HCT116 (cell line): ENCODE results near the gene ZC3HAV1. TPM values are rescaled to one million over a fixed set of nuclear protein-coding genes. Genes with fewer than 3 reads are reported as not detected.

Experiments
- ATAC-seq: fragments of 200-7000 bp; cut with Tn5 transposase; 2 replicates; pipeline ENCODE4 v1.9.1; 2020; ENCODE audit warnings: mild to moderate bottlenecking, moderate library complexity
- BruUV-seq: library from RNA; stranded (reverse); fragments of 400-500 nt; replicated peaks from 2 replicates; lab custom pipeline; 2021; lab: Mats Ljungman, UMichigan
- CTCF ChIA-PET: fragments of 300-600 bp; sonication (Branson Sonifier 250); formaldehyde crosslinking; loops from one replicate; lab custom pipeline; 2021; ENCODE audit warnings: antibody characterized with exemption; lab: Charles Lee
- POLR2A ChIA-PET: fragments of 300-600, 350-600 bp; sonication (Branson Sonifier 250); formaldehyde crosslinking; loops from one replicate; lab custom pipeline; 2021; ENCODE audit warnings: antibody characterized with exemption; lab: Charles Lee
- RAD21 ChIA-PET, 2 experiments: fragments of 300-600 bp; sonication (Branson Sonifier 250); formaldehyde crosslinking; loops; one replicate each; lab custom pipeline; 2023; ENCODE audit warnings: low total read pairs in 2 of 2; ENCODE audit not compliant: uncharacterized antibody in 2 of 2, unreplicated experiment in 2 of 2, low non-redundant PET in 1 of 2; lab: Charles Lee
- DNase-seq: peaks from one replicate; pipeline ENCODE4 v3.0.0-alpha.2; 2010; ENCODE audit warnings: low read depth, low spot score
- H2AFZ ChIP-seq: fragments of 200-600 bp; shearing (Covaris generic), sonication (generic); 2 replicates; pipeline ENCODE4 v1.6.1; 2017; ENCODE audit warnings: low read depth, mixed run types, mixed read lengths, antibody characterized with exemption, low read length; ENCODE audit not compliant: poor library complexity, severe bottlenecking
- H3K27ac ChIP-seq: 2 replicates; pipeline ENCODE4 v1.5.1; 2012; ENCODE audit warnings: low read depth, low read length
- H3K27me3 ChIP-seq: fragments of 200-600 bp; sonication (generic); 2 replicates; pipeline ENCODE4 v1.6.1; 2016; ENCODE audit warnings: mixed run types, low read length, mixed read lengths; ENCODE audit not compliant: insufficient read depth
- H3K36me3 ChIP-seq, 2 experiments: fragments of 200-500 bp in 1 of 2; fragments of 200-600 bp in 1 of 2; sonication (Bioruptor generic) in 1 of 2; sonication (generic) in 1 of 2; 2 replicates each; pipeline versions ENCODE4 v1.5.1 to v1.6.1; 2014 to 2016; ENCODE audit warnings: low read length in 2 of 2, inconsistent platforms in 1 of 2, mixed read lengths in 1 of 2, mixed run types in 1 of 2; ENCODE audit not compliant: insufficient read depth in 2 of 2, control insufficient read depth in 1 of 2
- H3K4me1 ChIP-seq, 2 experiments: fragments of 200-600 bp in 1 of 2; sonication (generic) in 1 of 2; 2 replicates each; pipeline versions ENCODE4 v1.5.1 to v1.6.1; 2012 to 2017; ENCODE audit warnings: low read length in 2 of 2, inconsistent platforms in 1 of 2, mild to moderate bottlenecking in 1 of 2, mixed read lengths in 1 of 2, mixed run types in 1 of 2, moderate library complexity in 1 of 2; ENCODE audit not compliant: insufficient read depth in 2 of 2, control insufficient read depth in 1 of 2
- H3K4me2 ChIP-seq: fragments of 200-600 bp; sonication (generic); 2 replicates; pipeline ENCODE4 v1.6.1; 2017; ENCODE audit warnings: mixed run types, low read length, mixed read lengths
- H3K4me3 ChIP-seq, 2 experiments: fragments of 200-600 bp in 1 of 2; sonication (generic) in 1 of 2; replicated peaks in 1 of 2; 2 replicates each; pipeline ENCODE4 v1.5.1; 2011 to 2016; ENCODE audit warnings: low read length in 2 of 2, control low read depth in 1 of 2, low read depth in 1 of 2, mild to moderate bottlenecking in 1 of 2, mixed read lengths in 1 of 2, mixed run types in 1 of 2
- H3K79me2 ChIP-seq: fragments of 200-600 bp; sonication (generic); 2 replicates; pipeline ENCODE4 v1.6.1; 2017; ENCODE audit warnings: mild to moderate bottlenecking, mixed run types, low read length, moderate library complexity, mixed read lengths; ENCODE audit not compliant: insufficient read depth
- H3K9ac ChIP-seq: fragments of 200-600 bp; sonication (generic); 2 replicates; pipeline ENCODE4 v1.6.1; 2016; ENCODE audit warnings: low read length, mixed read lengths
- H3K9me2 ChIP-seq: fragments of 200-600 bp; sonication (generic), shearing (Covaris generic); 2 replicates; pipeline ENCODE4 v1.6.1; 2017; ENCODE audit warnings: mixed run types, mild to moderate bottlenecking, moderate library complexity; ENCODE audit not compliant: insufficient read depth
- H3K9me3 ChIP-seq, 2 experiments: fragments of 200-500 bp in 1 of 2; fragments of 200-600 bp in 1 of 2; sonication (Bioruptor generic) in 1 of 2; sonication (generic) in 1 of 2; 2 replicates each; pipeline ENCODE4 v1.6.1; 2014 to 2017; ENCODE audit warnings: low read length in 2 of 2, mixed read lengths in 2 of 2, inconsistent platforms in 1 of 2, low read depth in 1 of 2, mild to moderate bottlenecking in 1 of 2, mixed run types in 1 of 2, moderate library complexity in 1 of 2; ENCODE audit not compliant: control insufficient read depth in 1 of 2, insufficient read depth in 1 of 2
- H4K20me1 ChIP-seq: fragments of 200-600 bp; sonication (generic), shearing (Covaris generic); 2 replicates; pipeline ENCODE4 v1.6.1; 2017; ENCODE audit warnings: mixed run types, mild to moderate bottlenecking, moderate library complexity; ENCODE audit not compliant: insufficient read depth
- CEBPB ChIP-seq: IDR thresholded peaks from 2 replicates; pipeline ENCODE4 v1.6.1; 2012; ENCODE audit warnings: low read depth
- ELF1 ChIP-seq: IDR thresholded peaks from 2 replicates; pipeline ENCODE4 v1.6.1; 2012; ENCODE audit warnings: low read depth, borderline replicate concordance
- SIN3A ChIP-seq: IDR thresholded peaks from 2 replicates; pipeline ENCODE4 v1.6.1; 2012; ENCODE audit warnings: low read depth
- SP1 ChIP-seq: IDR thresholded peaks from 2 replicates; pipeline ENCODE4 v1.6.1; 2012; ENCODE audit warnings: low read depth
- TCF7L2 ChIP-seq: IDR thresholded peaks from 2 replicates; pipeline ENCODE4 v1.7.0; 2011; ENCODE audit warnings: borderline replicate concordance, inconsistent platforms; ENCODE audit not compliant: insufficient read depth, insufficient read length; ENCODE audit errors: extremely low read depth
- ZNF274 ChIP-seq: fragments of 200-500 bp; sonication (Bioruptor generic); IDR thresholded peaks from 2 replicates; pipeline ENCODE4 v1.6.1; 2014; ENCODE audit warnings: mild to moderate bottlenecking, low read depth, low read length, inconsistent platforms
- intact Hi-C: fragments of 100-400 bp; cut with micrococcal nuclease; formaldehyde crosslinking; loops from 2 replicates; pipeline ENCODE4 v1.10.0; 2022
- total RNA-seq: library from RNA; stranded (reverse); gene quantifications from one replicate; pipeline ENCODE4 v1.2.1, GENCODE V29; 2021; ENCODE audit not compliant: unreplicated experiment
- TF ChIP-seq, protein P1 (sequence below): IDR thresholded peaks from 2 replicates; pipeline ENCODE4 v1.6.1; 2011; ENCODE audit warnings: mild to moderate bottlenecking, low read length, moderate library complexity; ENCODE audit not compliant: insufficient replicate concordance; ENCODE audit errors: extremely low read depth
- TF ChIP-seq, protein P2 (sequence below): IDR thresholded peaks from 2 replicates; pipeline ENCODE4 v1.6.1; 2012
- TF ChIP-seq, protein P3 (sequence below), 3 experiments: fragments of 200-600 bp in 1 of 3; sonication (generic) in 1 of 3; IDR thresholded peaks in 2 of 3; conservative IDR thresholded peaks in 1 of 3; 2 replicates each; pipeline ENCODE4 v1.5.1; 2012 to 2017; ENCODE audit warnings: low read depth in 2 of 3, low read length in 2 of 3, antibody characterized with exemption in 1 of 3, borderline replicate concordance in 1 of 3, control low read depth in 1 of 3, mild to moderate bottlenecking in 1 of 3, mixed read lengths in 1 of 3, mixed run types in 1 of 3, moderate library complexity in 1 of 3; ENCODE audit not compliant: insufficient read depth in 1 of 3
- TF ChIP-seq, protein P4 (sequence below): IDR thresholded peaks from 2 replicates; pipeline ENCODE4 v1.6.1; 2012

Gene ZC3HAV1
- total RNA-seq, 1 experiment from 2014 or later = 23.7 TPM

DNA sequence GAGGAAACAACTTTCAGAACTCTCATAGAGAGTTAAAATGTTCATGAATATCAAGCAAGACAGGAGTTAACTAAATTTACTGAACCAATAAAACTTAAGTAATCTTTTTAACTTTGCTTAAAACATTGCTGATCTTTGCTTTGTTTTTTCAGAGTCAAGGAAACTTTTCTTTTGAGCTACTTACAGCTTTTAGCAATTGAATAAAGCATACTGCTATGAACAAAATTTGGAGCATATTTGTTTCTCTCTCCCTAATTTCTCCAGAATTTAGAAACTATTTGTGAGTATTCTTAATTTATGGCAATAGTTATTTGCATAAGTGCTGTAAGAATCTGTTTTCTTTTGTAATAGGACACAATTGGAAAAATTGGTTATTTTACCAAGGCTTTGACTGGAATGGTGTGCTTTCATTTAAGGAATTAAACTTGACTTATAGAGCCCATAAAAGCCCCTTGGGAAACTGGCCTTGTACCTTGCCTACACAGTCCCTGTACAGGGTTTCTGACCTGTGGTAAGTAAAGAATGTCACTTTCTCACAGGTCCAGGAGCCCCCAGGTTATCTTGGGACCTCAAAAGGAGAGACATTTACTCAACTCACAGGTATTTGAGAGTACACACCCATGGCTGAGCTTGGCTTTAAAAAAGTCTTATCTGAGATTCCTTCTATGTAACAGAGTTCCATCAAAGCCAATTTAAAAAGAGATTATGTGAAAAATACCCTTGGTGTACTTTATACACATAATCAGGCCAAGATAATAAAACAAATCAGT, 105.0 kb downstream of the ZC3HAV1 start:
- H3K4me1 ChIP-seq = no peaks in the 10 kb centered on the region
- H3K79me2 ChIP-seq = no peaks in the 10 kb centered on the region
- ATAC-seq (no peak), DNase-seq (no peak)
- RAD21 ChIA-PET = no interaction called here
- H3K4me3 ChIP-seq = no peak overlapping the region
- H4K20me1 ChIP-seq = no peaks in the 10 kb centered on the region
- no peak overlapping the region for H3K4me2 ChIP-seq
- H3K27ac ChIP-seq = no peak overlapping the region
- H3K9me2 ChIP-seq = 0 out of 2 replicates have a peak, but pooled peaks cover 2% of the 10 kb centered on the region
- no TSS peak for BruUV-seq
- no peak overlapping the region for H3K9ac ChIP-seq
- POLR2A ChIA-PET = no interaction called here
- intact Hi-C loops = no loop called here
- H2AFZ ChIP-seq = no peak overlapping the region
- no peaks in the 10 kb centered on the region for H3K9me3 ChIP-seq
- H3K27me3 ChIP-seq = no peaks in the 10 kb centered on the region; the same call in 1 of the 2 replicates
- TF ChIP-seq ELF1 (no peak), SP1 (no peak), TCF7L2 (no peak), CEBPB (no peak), SIN3A (no peak), ZNF274 (no peak)
- TF ChIP-seq, protein P1, sequence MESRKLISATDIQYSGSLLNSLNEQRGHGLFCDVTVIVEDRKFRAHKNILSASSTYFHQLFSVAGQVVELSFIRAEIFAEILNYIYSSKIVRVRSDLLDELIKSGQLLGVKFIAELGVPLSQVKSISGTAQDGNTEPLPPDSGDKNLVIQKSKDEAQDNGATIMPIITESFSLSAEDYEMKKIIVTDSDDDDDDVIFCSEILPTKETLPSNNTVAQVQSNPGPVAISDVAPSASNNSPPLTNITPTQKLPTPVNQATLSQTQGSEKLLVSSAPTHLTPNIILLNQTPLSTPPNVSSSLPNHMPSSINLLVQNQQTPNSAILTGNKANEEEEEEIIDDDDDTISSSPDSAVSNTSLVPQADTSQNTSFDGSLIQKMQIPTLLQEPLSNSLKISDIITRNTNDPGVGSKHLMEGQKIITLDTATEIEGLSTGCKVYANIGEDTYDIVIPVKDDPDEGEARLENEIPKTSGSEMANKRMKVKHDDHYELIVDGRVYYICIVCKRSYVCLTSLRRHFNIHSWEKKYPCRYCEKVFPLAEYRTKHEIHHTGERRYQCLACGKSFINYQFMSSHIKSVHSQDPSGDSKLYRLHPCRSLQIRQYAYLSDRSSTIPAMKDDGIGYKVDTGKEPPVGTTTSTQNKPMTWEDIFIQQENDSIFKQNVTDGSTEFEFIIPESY = no peak
- TF ChIP-seq, protein P2, sequence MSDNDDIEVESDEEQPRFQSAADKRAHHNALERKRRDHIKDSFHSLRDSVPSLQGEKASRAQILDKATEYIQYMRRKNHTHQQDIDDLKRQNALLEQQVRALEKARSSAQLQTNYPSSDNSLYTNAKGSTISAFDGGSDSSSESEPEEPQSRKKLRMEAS = no peak
- TF ChIP-seq, protein P3, sequence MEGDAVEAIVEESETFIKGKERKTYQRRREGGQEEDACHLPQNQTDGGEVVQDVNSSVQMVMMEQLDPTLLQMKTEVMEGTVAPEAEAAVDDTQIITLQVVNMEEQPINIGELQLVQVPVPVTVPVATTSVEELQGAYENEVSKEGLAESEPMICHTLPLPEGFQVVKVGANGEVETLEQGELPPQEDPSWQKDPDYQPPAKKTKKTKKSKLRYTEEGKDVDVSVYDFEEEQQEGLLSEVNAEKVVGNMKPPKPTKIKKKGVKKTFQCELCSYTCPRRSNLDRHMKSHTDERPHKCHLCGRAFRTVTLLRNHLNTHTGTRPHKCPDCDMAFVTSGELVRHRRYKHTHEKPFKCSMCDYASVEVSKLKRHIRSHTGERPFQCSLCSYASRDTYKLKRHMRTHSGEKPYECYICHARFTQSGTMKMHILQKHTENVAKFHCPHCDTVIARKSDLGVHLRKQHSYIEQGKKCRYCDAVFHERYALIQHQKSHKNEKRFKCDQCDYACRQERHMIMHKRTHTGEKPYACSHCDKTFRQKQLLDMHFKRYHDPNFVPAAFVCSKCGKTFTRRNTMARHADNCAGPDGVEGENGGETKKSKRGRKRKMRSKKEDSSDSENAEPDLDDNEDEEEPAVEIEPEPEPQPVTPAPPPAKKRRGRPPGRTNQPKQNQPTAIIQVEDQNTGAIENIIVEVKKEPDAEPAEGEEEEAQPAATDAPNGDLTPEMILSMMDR (IDR thresholded peaks at IDR 0.05 in 2 of 3, conservative IDR thresholded peaks at IDR 0.05 in 1 of 3; ENCODE audit: borderline replicate concordance in 1 of 3, insufficient read depth in 1 of 3, low read depth in 2 of 3, low read length in 2 of 3) = no peak
- TF ChIP-seq, protein P4, sequence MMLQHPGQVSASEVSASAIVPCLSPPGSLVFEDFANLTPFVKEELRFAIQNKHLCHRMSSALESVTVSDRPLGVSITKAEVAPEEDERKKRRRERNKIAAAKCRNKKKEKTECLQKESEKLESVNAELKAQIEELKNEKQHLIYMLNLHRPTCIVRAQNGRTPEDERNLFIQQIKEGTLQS = no peak
- no peaks in the 10 kb centered on the region for H3K36me3 ChIP-seq
- CTCF ChIA-PET = no interaction called here
